ENCODE data around the gene F11.

The F11 gene

DNA sequence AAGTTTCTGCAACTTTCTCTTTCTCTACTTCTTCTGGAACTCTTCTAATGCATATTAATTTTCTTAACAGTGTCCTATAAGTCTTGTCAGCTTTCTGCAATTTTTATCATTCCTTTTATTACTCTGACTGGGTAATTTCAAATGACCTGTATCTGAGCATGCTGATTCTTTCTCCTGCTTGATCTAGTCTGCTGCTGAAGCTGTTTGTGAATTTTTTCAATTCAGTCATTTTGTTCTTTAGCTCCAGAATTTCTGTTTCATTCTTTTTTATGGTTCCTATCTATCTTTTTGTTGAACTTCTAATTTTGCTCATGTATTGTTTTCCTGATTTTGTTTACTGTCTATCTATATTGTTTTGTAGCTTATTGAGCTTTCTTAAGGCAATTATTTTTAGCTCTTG lies 40.1 kb upstream of the F11 start (continued):
- TF ChIP-seq POU6F1 (CRISPR knock-in tag; IDR thresholded peaks at IDR 0.05; ENCODE audit: borderline replicate concordance, low read depth), result no peak

GRCh38 chr4:186226521-186227189 lies 39.3 kb upstream of the F11 start:
- TF ChIP-seq GLIS3 (CRISPR knock-in tag; IDR thresholded peaks at IDR 0.05), result no peak
- no peak for TF ChIP-seq ZNF565 (CRISPR knock-in tag; conservative IDR thresholded peaks at IDR 0.05; ENCODE audit: low read depth)
- TF ChIP-seq ZFP3 (CRISPR knock-in tag; IDR thresholded peaks at IDR 0.05), result no peak
- no peak for TF ChIP-seq OSR1 (CRISPR knock-in tag; IDR thresholded peaks at IDR 0.05)
- TF ChIP-seq, protein P1, sequence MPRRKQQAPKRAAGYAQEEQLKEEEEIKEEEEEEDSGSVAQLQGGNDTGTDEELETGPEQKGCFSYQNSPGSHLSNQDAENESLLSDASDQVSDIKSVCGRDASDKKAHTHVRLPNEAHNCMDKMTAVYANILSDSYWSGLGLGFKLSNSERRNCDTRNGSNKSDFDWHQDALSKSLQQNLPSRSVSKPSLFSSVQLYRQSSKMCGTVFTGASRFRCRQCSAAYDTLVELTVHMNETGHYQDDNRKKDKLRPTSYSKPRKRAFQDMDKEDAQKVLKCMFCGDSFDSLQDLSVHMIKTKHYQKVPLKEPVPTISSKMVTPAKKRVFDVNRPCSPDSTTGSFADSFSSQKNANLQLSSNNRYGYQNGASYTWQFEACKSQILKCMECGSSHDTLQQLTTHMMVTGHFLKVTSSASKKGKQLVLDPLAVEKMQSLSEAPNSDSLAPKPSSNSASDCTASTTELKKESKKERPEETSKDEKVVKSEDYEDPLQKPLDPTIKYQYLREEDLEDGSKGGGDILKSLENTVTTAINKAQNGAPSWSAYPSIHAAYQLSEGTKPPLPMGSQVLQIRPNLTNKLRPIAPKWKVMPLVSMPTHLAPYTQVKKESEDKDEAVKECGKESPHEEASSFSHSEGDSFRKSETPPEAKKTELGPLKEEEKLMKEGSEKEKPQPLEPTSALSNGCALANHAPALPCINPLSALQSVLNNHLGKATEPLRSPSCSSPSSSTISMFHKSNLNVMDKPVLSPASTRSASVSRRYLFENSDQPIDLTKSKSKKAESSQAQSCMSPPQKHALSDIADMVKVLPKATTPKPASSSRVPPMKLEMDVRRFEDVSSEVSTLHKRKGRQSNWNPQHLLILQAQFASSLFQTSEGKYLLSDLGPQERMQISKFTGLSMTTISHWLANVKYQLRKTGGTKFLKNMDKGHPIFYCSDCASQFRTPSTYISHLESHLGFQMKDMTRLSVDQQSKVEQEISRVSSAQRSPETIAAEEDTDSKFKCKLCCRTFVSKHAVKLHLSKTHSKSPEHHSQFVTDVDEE (CRISPR knock-in tag; IDR thresholded peaks at IDR 0.05), result no peak
- TF ChIP-seq, protein P2, sequence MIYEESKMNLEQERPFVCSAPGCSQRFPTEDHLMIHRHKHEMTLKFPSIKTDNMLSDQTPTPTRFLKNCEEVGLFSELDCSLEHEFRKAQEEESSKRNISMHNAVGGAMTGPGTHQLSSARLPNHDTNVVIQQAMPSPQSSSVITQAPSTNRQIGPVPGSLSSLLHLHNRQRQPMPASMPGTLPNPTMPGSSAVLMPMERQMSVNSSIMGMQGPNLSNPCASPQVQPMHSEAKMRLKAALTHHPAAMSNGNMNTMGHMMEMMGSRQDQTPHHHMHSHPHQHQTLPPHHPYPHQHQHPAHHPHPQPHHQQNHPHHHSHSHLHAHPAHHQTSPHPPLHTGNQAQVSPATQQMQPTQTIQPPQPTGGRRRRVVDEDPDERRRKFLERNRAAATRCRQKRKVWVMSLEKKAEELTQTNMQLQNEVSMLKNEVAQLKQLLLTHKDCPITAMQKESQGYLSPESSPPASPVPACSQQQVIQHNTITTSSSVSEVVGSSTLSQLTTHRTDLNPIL (CRISPR knock-in tag; IDR thresholded peaks at IDR 0.05; ENCODE audit: low read depth), result no peak
- ATAC-seq, result no peak

GRCh38 chr4:186227221-186227620 lies 38.8 kb upstream of the F11 start, which contains the start of gene KLKB1:
TSS of gene KLKB1 (plus strand) at chr4:186227507. CDS start at chr4:186228196, 689 bp downstream.
- no peak for ATAC-seq
- no peak for TF ChIP-seq PPARA (CRISPR knock-in tag; IDR thresholded peaks at IDR 0.05; ENCODE audit: borderline replicate concordance)

- TF ChIP-seq, protein P2 (CRISPR knock-in tag; IDR thresholded peaks at IDR 0.05; ENCODE audit: low read depth), result no peak
- no peak for TF ChIP-seq ZFP3 (CRISPR knock-in tag; IDR thresholded peaks at IDR 0.05)
- TF ChIP-seq ZNF70 (CRISPR knock-in tag; IDR thresholded peaks at IDR 0.05), result no peak
- TF ChIP-seq, protein P1 (CRISPR knock-in tag; IDR thresholded peaks at IDR 0.05), result no peak
- TF ChIP-seq, protein P3, sequence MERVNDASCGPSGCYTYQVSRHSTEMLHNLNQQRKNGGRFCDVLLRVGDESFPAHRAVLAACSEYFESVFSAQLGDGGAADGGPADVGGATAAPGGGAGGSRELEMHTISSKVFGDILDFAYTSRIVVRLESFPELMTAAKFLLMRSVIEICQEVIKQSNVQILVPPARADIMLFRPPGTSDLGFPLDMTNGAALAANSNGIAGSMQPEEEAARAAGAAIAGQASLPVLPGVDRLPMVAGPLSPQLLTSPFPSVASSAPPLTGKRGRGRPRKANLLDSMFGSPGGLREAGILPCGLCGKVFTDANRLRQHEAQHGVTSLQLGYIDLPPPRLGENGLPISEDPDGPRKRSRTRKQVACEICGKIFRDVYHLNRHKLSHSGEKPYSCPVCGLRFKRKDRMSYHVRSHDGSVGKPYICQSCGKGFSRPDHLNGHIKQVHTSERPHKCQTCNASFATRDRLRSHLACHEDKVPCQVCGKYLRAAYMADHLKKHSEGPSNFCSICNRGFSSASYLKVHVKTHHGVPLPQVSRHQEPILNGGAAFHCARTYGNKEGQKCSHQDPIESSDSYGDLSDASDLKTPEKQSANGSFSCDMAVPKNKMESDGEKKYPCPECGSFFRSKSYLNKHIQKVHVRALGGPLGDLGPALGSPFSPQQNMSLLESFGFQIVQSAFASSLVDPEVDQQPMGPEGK (CRISPR knock-in tag; IDR thresholded peaks at IDR 0.05; ENCODE audit: borderline replicate concordance), result no peak
Measured at GRCh38 chr4:186227744-186228513, 38.1 kb upstream of the F11 start.

More at GRCh38 chr4:186227744-186228513, 38.1 kb upstream of the F11 start:
- ATAC-seq, result no peak
